ENCODE measurements around the gene CACNA2D2. TPM values are rescaled to one million over a fixed set of nuclear protein-coding genes. Genes with fewer than 3 reads are reported as not detected.

CACNA2D2 gene
- total RNA-seq, 1 experiment from 2014 or later: 27.7 TPM

DNA sequence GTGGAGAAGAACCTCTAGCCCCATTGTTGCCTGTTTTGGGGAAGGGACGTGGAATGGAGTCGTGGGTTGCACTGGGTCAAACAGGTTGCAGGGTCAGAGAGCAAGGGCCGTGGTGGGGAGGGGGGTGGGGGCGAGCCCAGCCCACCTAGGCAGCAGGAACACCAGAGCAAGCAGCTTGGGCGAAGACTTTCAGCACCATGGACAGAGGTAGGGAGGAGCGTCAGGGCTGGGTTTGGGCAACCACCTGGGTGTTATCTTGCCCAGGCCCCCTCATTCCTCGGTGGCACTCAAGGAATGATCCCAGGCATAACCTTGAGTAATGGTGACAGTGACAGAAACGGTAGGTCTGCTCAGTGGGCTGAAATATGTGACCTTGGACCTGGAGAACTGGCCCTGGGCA is 98.2 kb downstream of the CACNA2D2 start:
- no peaks in the 10 kb centered on the region; the same call in 1 of the 2 replicates for H3K27me3 ChIP-seq (ENCODE audit: insufficient read depth, low read length)
- H3T11ph ChIP-seq (ENCODE audit: low read length): no peak overlapping the region
- no peak overlapping the region for H3K56ac ChIP-seq (ENCODE audit: insufficient read length, low read depth, low read length)
- H3K9me3 ChIP-seq (ENCODE audit: control insufficient read depth, low read depth, low read length): no peaks in the 10 kb centered on the region
- no peak overlapping the region for H2BK120ac ChIP-seq (ENCODE audit: low read depth, low read length, poor library complexity, severe bottlenecking)
- TF ChIP-seq, protein P1, sequence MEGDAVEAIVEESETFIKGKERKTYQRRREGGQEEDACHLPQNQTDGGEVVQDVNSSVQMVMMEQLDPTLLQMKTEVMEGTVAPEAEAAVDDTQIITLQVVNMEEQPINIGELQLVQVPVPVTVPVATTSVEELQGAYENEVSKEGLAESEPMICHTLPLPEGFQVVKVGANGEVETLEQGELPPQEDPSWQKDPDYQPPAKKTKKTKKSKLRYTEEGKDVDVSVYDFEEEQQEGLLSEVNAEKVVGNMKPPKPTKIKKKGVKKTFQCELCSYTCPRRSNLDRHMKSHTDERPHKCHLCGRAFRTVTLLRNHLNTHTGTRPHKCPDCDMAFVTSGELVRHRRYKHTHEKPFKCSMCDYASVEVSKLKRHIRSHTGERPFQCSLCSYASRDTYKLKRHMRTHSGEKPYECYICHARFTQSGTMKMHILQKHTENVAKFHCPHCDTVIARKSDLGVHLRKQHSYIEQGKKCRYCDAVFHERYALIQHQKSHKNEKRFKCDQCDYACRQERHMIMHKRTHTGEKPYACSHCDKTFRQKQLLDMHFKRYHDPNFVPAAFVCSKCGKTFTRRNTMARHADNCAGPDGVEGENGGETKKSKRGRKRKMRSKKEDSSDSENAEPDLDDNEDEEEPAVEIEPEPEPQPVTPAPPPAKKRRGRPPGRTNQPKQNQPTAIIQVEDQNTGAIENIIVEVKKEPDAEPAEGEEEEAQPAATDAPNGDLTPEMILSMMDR (conservative IDR thresholded peaks at IDR 0.05): no peak
- no peak overlapping the region for H2BK15ac ChIP-seq (ENCODE audit: low read depth, low read length)
- H3K79me1 ChIP-seq (ENCODE audit: insufficient read depth, low read depth, low read length, poor library complexity, severe bottlenecking): no peaks in the 10 kb centered on the region
- no peak overlapping the region for H2BK20ac ChIP-seq (ENCODE audit: low read depth, low read length, poor library complexity, severe bottlenecking)
- H3K79me2 ChIP-seq (ENCODE audit: insufficient read depth, low read length): no peaks in the 10 kb centered on the region
- Mint-ChIP-seq H3K27me3 (ENCODE audit: low read depth) (peaks cover 23% of the 10 kb centered on the region), H3K4me1 (no peaks in the 10 kb centered on the region), H3K9me3 (no peaks in the 10 kb centered on the region; a peak in 1 of 5 replicates), H3K27ac (no peak overlapping the region), H3K36me3 (ENCODE audit: insufficient read depth in 1 of 3, low read depth in 3 of 3) (no peaks in the 10 kb centered on the region), H3K4me3 (no peak overlapping the region)
- no peak overlapping the region for H2AK5ac ChIP-seq (ENCODE audit: insufficient read length, low read length)
- H2BK5ac ChIP-seq (ENCODE audit: insufficient read length, low read length): no peak overlapping the region
- H3K4ac ChIP-seq (ENCODE audit: low read depth, low read length): no peak overlapping the region
- DNase-seq: peak; percentile 64
- no CpG with 5 or more reads among the region's 8 CpGs for WGBS (ENCODE audit: extremely low coverage, insufficient read length, low lambda C conversion rate)
- no peak overlapping the region for H2AFZ ChIP-seq (ENCODE audit: low read length)
- no peak overlapping the region for H2BK12ac ChIP-seq (ENCODE audit: insufficient read length, low read depth, low read length)
- H3K18ac ChIP-seq (ENCODE audit: insufficient read length, low read depth, low read length): no peak overlapping the region
- H4K5ac ChIP-seq (ENCODE audit: insufficient read length, low read depth, low read length): no peak overlapping the region
- H3K4me2 ChIP-seq (ENCODE audit: insufficient read depth, insufficient read length, low read length): no peak overlapping the region
- no peaks in the 10 kb centered on the region for H4K20me1 ChIP-seq (ENCODE audit: control insufficient read depth, insufficient read depth, insufficient read length)
- H3K27ac ChIP-seq (ENCODE audit: insufficient read length, low read depth, low read length): no peak overlapping the region
- H4K8ac ChIP-seq (replicated peaks; ENCODE audit: insufficient read length, low read depth, low read length): no peak overlapping the region
- H3K14ac ChIP-seq (ENCODE audit: insufficient read depth, low read length): no peak overlapping the region
- no peaks in the 10 kb centered on the region for H3K4me1 ChIP-seq (ENCODE audit: insufficient read depth, low read length)
- H3K23me2 ChIP-seq (ENCODE audit: insufficient read length, low read depth, low read length, poor library complexity, severe bottlenecking): no peaks in the 10 kb centered on the region
- no peak overlapping the region for H3K23ac ChIP-seq (ENCODE audit: insufficient read length, low read depth, low read length)
- H3K9ac ChIP-seq (ENCODE audit: extremely low read depth, insufficient read length, low read length): no peak overlapping the region
- H4K91ac ChIP-seq (ENCODE audit: insufficient read length, low read depth, low read length): no peak overlapping the region
